OCI-LY7 (cell line): Measurements from ENCODE around the gene CCDC38. TPM values are rescaled to one million over a fixed set of nuclear protein-coding genes. Genes with fewer than 3 reads are reported as not detected.

Experiments used
- BruUV-seq: library from RNA; stranded (reverse); fragments of 400-500 nt; replicated peaks from 2 replicates; lab custom pipeline; 2021; lab: Mats Ljungman, UMichigan
- CTCF ChIA-PET: fragments of 300-600 bp; sonication (Branson Sonifier 250); formaldehyde crosslinking; loops from one replicate; lab custom pipeline; 2022; ENCODE audit warnings: antibody characterized with exemption; ENCODE audit not compliant: unreplicated experiment; lab: Charles Lee
- POLR2A ChIA-PET: fragments of 300-600 bp; sonication (Branson Sonifier 250); formaldehyde crosslinking; loops from one replicate; lab custom pipeline; 2022; ENCODE audit warnings: antibody characterized with exemption; lab: Charles Lee
- DNase-seq: peaks from one replicate; pipeline ENCODE4 v3.0.0-alpha.2; 2015; ENCODE audit warnings: low spot score
- H2AFZ ChIP-seq: fragments of 200-600 bp; sonication (generic), shearing (Covaris generic); 2 replicates; pipeline ENCODE4 v1.6.1; 2014; ENCODE audit warnings: mild to moderate bottlenecking, antibody characterized with exemption, low read length, moderate library complexity
- H3K27ac ChIP-seq: fragments of 200-600 bp; sonication (generic); 2 replicates; pipeline ENCODE4 v1.5.1; 2014; ENCODE audit warnings: mixed run types, low read depth, mild to moderate bottlenecking, moderate library complexity, low read length, inconsistent platforms; ENCODE audit not compliant: poor library complexity, severe bottlenecking
- H3K36me3 ChIP-seq: fragments of 200-600 bp; sonication (generic); 2 replicates; pipeline ENCODE4 v1.6.1; 2014; ENCODE audit warnings: mild to moderate bottlenecking, antibody characterized with exemption, low read length, moderate library complexity, mixed read lengths; ENCODE audit not compliant: insufficient read depth
- H3K4me1 ChIP-seq: fragments of 200-600 bp; sonication (generic); 2 replicates; pipeline ENCODE4 v1.5.1; 2014; ENCODE audit warnings: mild to moderate bottlenecking, low read length; ENCODE audit not compliant: insufficient read depth, poor library complexity, severe bottlenecking
- H3K4me2 ChIP-seq: fragments of 200-600 bp; sonication (generic); 2 replicates; pipeline ENCODE4 v1.6.1; 2014; ENCODE audit warnings: mild to moderate bottlenecking, low read length
- H3K4me3 ChIP-seq: fragments of 200-600 bp; sonication (generic); 2 replicates; pipeline ENCODE4 v1.5.1; 2014; ENCODE audit warnings: mild to moderate bottlenecking, low read depth, low read length; ENCODE audit not compliant: poor library complexity, severe bottlenecking
- H3K79me2 ChIP-seq: fragments of 200-600 bp; sonication (generic); 2 replicates; pipeline ENCODE4 v1.6.1; 2016; ENCODE audit warnings: low read depth, mild to moderate bottlenecking, low read length, moderate library complexity, mixed read lengths; ENCODE audit not compliant: insufficient read depth
- H3K9me2 ChIP-seq: fragments of 200-600 bp; sonication (generic); 2 replicates; pipeline ENCODE4 v1.6.1; 2016; ENCODE audit warnings: mild to moderate bottlenecking, low read length, mixed read lengths; ENCODE audit not compliant: insufficient read depth
- H3K9me3 ChIP-seq: fragments of 200-600 bp; sonication (generic); 2 replicates; pipeline ENCODE4 v1.6.1; 2014; ENCODE audit warnings: mild to moderate bottlenecking, mixed run types, low read length, mixed read lengths
- H4K20me1 ChIP-seq: fragments of 200-600 bp; sonication (generic); 2 replicates; pipeline ENCODE4 v1.6.1; 2014; ENCODE audit warnings: mild to moderate bottlenecking, antibody characterized with exemption, low read length, moderate library complexity, mixed read lengths; ENCODE audit not compliant: insufficient read depth
- CTCF ChIP-seq: fragments of 200-600 bp; sonication (generic); conservative IDR thresholded peaks from 2 replicates; pipeline ENCODE4 v1.5.1; 2014; ENCODE audit warnings: mild to moderate bottlenecking, antibody characterized with exemption, low read length, moderate library complexity, mixed read lengths
- EZH2phosphoT487 ChIP-seq: fragments of 200-600 bp; sonication (generic); IDR thresholded peaks from 2 replicates; pipeline ENCODE4 v1.6.1; 2018; ENCODE audit warnings: low read depth, borderline replicate concordance, mild to moderate bottlenecking, mixed run types, antibody characterized with exemption, low read length, moderate library complexity, mixed read lengths
- intact Hi-C: fragments of 100-400 bp; cut with micrococcal nuclease; formaldehyde crosslinking; loops from one replicate; pipeline ENCODE4 v1.10.0; 2022; ENCODE audit not compliant: unreplicated experiment
- total RNA-seq, 2 experiments: library from RNA; depleted of rRNA in 1 of 2; stranded (reverse); fragments of >200 nt in 1 of 2; shearing (Covaris generic) in 1 of 2; gene quantifications; 2 replicates each; pipeline ENCODE4 v1.2.3, GENCODE V29; 2014 to 2022

Gene CCDC38
- total RNA-seq, 2 experiments from 2014 or later = 0.16 to 0.99 TPM

DNA sequence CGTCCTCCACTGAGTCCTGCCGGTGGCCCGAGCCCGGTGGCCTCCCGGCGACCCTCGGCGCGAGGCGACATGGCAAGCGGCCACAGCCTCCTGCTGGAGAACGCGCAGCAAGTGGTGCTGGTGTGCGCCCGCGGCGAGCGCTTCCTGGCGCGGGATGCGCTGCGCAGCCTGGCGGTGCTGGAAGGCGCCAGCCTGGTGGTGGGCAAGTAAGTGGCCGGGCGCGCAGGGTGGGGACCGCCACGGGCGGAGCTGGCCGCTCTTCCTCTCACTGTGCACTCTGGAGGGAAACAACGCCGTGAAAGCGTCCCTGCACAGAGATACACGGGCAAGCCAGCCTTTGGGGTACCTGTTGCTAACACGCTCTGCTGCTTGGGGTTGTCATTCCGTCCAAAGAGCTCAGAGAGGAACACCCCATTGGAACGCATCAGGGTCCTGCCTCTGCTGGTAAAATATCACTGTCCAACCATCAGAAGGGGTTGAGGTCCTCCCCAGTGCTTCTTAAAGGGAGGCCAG is 972 bp upstream of the CCDC38 start, which contains the start of gene AMDHD1:
Gene AMDHD1, plus strand, starts transcription at position 2 of the 513 bp plus-strand sequence. Its CDS starts 68 bp downstream, at position 70.
- no peaks in the 10 kb centered on the region for H3K9me3 ChIP-seq
- ChIA-PET POLR2A (interaction anchor here (0.6 to 4.2 kb wide), 12 partner anchors 9 to 742 kb away, joined by 3 to 25 read pairs (median 6); no protein-coding TSS in a partner anchor), CTCF (interaction anchor here (1.0 kb wide), 1 partner anchor 93 kb away, joined by 3 read pairs; no protein-coding TSS in a partner anchor)
- H4K20me1 ChIP-seq = no peaks in the 10 kb centered on the region
- DNase-seq = peak; percentile 80
- H3K4me1 ChIP-seq = peaks cover 6% of the 10 kb centered on the region
- peak within 1 kb of the TSS; percentile 94 for H2AFZ ChIP-seq
- peak within 1 kb of the TSS; percentile 81 for H3K4me3 ChIP-seq
- H3K9me2 ChIP-seq = 0 out of 2 replicates have a peak, but pooled peaks cover 3% of the 10 kb centered on the region
- TSS peak; percentile 63 for BruUV-seq
- peak within 1 kb of the TSS; percentile 78 for H3K4me2 ChIP-seq
- intact Hi-C loops = loop anchor here (2.0 to 5.0 kb wide), 3 partner anchors 79 to 459 kb away; partner anchors contain the start of genes CDK17 and SNRPF
- TF ChIP-seq EZH2phosphoT487 (no peak), CTCF (peak; percentile 45)
- H3K36me3 ChIP-seq = no peaks in the 10 kb centered on the region
- H3K27ac ChIP-seq = peak within 1 kb of the TSS; percentile 31
- H3K79me2 ChIP-seq = no peaks in the 10 kb centered on the region

DNA sequence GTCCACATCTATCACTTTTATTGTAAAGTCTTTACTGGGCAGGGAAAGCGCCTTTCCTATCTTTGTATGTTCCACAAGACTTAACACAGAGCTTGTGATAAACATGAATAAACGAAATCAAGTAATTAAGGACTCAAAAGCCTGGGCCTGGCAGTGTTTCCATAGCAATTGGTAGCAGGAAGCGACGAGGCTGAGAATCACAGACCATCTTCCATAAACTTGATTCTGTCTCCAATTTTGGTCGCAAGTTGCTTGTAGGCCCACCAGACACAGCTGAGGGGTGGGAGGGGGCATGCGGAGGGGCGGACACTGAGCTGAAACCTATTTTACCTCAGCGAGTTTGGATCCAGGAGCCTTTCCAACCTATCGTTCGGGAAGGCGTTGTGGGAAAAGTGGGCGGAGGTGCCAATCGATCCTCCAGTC is 302 bp downstream of the CCDC38 start:
- ChIA-PET CTCF (interaction anchor here (1.0 kb wide), 1 partner anchor 23 kb away, joined by 3 read pairs; no protein-coding TSS in a partner anchor), POLR2A (interaction anchor here (0.6 to 4.2 kb wide), 20 partner anchors 10 to 1134 kb away, joined by 3 to 25 read pairs (median 4); partner anchors contain the start of gene METAP2)
- Histone ChIP-seq H3K27ac (peak overlapping the region; percentile 22), H3K9me2 (0 out of 2 replicates have a peak, but pooled peaks cover 3% of the 10 kb centered on the region), H3K4me3 (peak overlapping the region; percentile 81), H3K4me1 (peaks cover 6% of the 10 kb centered on the region), H3K79me2 (no peaks in the 10 kb centered on the region), H3K4me2 (peak overlapping the region; percentile 78), H4K20me1 (no peaks in the 10 kb centered on the region), H3K36me3 (no peaks in the 10 kb centered on the region), H3K9me3 (no peaks in the 10 kb centered on the region), H2AFZ (peak overlapping the region; percentile 94)
- BruUV-seq = TSS peak; percentile 79
- TF ChIP-seq EZH2phosphoT487 (no peak), CTCF (no peak)
- intact Hi-C loops = loop anchor here (2.0 to 5.0 kb wide), 3 partner anchors 80 to 460 kb away; partner anchors contain the start of genes CDK17 and SNRPF
- peak; percentile 40 for DNase-seq
